WERI-Rb-1 (cell line): ENCODE data around the gene GJC3.

Source experiments
- DNase-seq: peaks from one replicate; pipeline ENCODE4 v3.0.0-alpha.2; 2020
- H3K27ac ChIP-seq: fragments of 250-450 bp; sonication (Bioruptor Pico); 2 replicates; pipeline ENCODE4 v1.5.1; 2020; ENCODE audit warnings: mild to moderate bottlenecking, moderate library complexity
- H3K27me3 ChIP-seq: fragments of 250-450 bp; sonication (Bioruptor Pico); 2 replicates; pipeline ENCODE4 v1.5.1; 2021; ENCODE audit warnings: mild to moderate bottlenecking, low read depth, moderate library complexity; ENCODE audit not compliant: insufficient read depth, severe bottlenecking
- H3K36me3 ChIP-seq: fragments of 250-450 bp; sonication (Bioruptor Pico); 2 replicates; pipeline ENCODE4 v1.5.1; 2020; ENCODE audit warnings: mild to moderate bottlenecking, moderate library complexity
- H3K4me3 ChIP-seq: 2 replicates; pipeline ENCODE4 v1.5.1; 2011; ENCODE audit warnings: low read depth, mild to moderate bottlenecking, control low read depth, low read length
- H3K9me3 ChIP-seq: fragments of 250-450 bp; sonication (Bioruptor Pico); 2 replicates; pipeline ENCODE4 v1.5.1; 2021; ENCODE audit warnings: mild to moderate bottlenecking, moderate library complexity; ENCODE audit not compliant: severe bottlenecking
- TF ChIP-seq, protein P1 (sequence below): IDR thresholded peaks from 2 replicates; pipeline ENCODE4 v1.5.1; 2011; ENCODE audit warnings: low read depth, mild to moderate bottlenecking, control low read depth, inconsistent platforms, low read length

Gene GJC3

GRCh38 chr7:99930376-99930775 lies 956 bp upstream of the GJC3 start:
- H3K27me3 ChIP-seq: peaks cover 8% of the 10 kb centered on the region
- no peak overlapping the region for H3K27ac ChIP-seq
- no peaks in the 10 kb centered on the region for H3K9me3 ChIP-seq
- no peaks in the 10 kb centered on the region for H3K36me3 ChIP-seq
- DNase-seq: no peak
- TF ChIP-seq, protein P1, sequence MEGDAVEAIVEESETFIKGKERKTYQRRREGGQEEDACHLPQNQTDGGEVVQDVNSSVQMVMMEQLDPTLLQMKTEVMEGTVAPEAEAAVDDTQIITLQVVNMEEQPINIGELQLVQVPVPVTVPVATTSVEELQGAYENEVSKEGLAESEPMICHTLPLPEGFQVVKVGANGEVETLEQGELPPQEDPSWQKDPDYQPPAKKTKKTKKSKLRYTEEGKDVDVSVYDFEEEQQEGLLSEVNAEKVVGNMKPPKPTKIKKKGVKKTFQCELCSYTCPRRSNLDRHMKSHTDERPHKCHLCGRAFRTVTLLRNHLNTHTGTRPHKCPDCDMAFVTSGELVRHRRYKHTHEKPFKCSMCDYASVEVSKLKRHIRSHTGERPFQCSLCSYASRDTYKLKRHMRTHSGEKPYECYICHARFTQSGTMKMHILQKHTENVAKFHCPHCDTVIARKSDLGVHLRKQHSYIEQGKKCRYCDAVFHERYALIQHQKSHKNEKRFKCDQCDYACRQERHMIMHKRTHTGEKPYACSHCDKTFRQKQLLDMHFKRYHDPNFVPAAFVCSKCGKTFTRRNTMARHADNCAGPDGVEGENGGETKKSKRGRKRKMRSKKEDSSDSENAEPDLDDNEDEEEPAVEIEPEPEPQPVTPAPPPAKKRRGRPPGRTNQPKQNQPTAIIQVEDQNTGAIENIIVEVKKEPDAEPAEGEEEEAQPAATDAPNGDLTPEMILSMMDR: no peak
- no peak overlapping the region for H3K4me3 ChIP-seq

DNA sequence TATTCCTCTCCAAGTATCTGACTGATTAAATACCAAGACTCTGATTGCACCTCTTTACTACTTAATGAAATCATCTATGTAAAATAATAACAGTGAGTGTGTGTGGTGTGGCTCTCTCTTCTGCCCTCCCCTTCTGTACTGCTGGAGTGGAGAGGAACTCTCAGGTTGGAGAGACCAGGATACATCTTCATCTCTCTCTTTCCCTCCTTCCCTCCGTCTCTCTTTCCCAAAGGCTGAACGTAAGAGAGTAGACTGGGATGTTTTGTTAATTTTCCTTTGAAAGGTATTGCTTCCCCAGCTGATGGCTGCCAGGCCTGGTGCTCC lies 272 bp upstream of the GJC3 start:
- Histone ChIP-seq H3K9me3 (no peaks in the 10 kb centered on the region), H3K27me3 (peaks cover 8% of the 10 kb centered on the region), H3K27ac (no peak overlapping the region), H3K4me3 (peak overlapping the region; percentile 47), H3K36me3 (no peaks in the 10 kb centered on the region)
- no peak for DNase-seq
- TF ChIP-seq, protein P1: no peak

DNA sequence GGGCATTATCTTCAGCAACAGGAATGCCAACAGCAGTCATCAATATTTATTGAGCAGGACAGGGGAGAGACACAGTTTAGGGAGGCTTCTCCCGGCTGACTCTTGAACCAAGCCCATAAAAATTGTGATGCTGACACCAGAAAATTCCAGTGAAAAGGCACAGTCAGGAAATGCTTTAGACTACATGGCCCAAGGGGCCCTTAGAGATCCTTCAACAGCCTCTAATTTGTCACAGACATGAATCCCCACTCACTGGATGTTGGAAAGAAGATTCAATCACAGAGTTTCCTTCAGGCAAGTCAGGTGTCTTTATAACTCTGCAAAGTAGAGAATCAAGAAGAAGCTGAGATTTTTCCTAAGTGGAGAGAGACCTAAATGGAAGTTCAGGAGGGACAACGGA lies 1.2 kb downstream of the GJC3 start:
- no peak for DNase-seq
- Histone ChIP-seq H3K27ac (no peak overlapping the region), H3K36me3 (no peaks in the 10 kb centered on the region), H3K4me3 (no peak overlapping the region), H3K9me3 (no peaks in the 10 kb centered on the region), H3K27me3 (peaks cover 8% of the 10 kb centered on the region)
- TF ChIP-seq, protein P1: no peak

DNA sequence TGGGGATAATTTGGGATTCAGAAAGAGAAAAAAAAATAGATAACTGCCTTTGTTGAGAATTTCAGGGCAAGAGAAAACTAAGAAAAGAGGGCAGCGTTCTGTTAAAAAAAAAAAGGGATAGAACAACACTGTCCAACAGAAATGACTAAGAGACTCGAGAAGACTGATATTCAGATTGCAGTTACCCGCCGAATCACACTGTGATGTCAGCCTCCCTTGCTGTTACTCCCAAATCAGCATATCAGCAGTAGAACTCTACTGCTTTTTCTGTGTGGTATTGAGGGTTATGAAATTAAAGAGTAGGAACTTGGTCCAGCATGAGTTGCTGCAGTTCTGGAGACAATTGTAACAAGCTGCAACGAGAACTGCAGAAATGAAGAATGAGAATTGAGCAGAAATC lies 1.9 kb downstream of the GJC3 start:
- Histone ChIP-seq H3K9me3 (no peaks in the 10 kb centered on the region), H3K36me3 (no peaks in the 10 kb centered on the region), H3K27me3 (peaks cover 8% of the 10 kb centered on the region), H3K27ac (no peak overlapping the region), H3K4me3 (no peak overlapping the region)
- TF ChIP-seq, protein P1: no peak
- no peak for DNase-seq

GRCh38 chr7:99926321-99926720 lies 3.1 kb downstream of the GJC3 start:
- no peak for DNase-seq
- TF ChIP-seq, protein P1: no peak
- Histone ChIP-seq H3K4me3 (no peak overlapping the region), H3K36me3 (no peaks in the 10 kb centered on the region), H3K9me3 (no peaks in the 10 kb centered on the region), H3K27me3 (peaks cover 8% of the 10 kb centered on the region), H3K27ac (no peak overlapping the region)

GRCh38 chr7:99923200-99923599 lies 6.2 kb downstream of the GJC3 start:
- Histone ChIP-seq H3K36me3 (no peaks in the 10 kb centered on the region; the same call in 1 of the 2 replicates), H3K27ac (no peak overlapping the region), H3K9me3 (no peaks in the 10 kb centered on the region), H3K27me3 (peaks cover 8% of the 10 kb centered on the region), H3K4me3 (no peak overlapping the region)
- TF ChIP-seq, protein P1: no peak
- DNase-seq: no peak
